Measurements from ENCODE around the gene PEAR1.
"Not testable (repeated sequence)": the region's sequence is repeated elsewhere in the genome, so short reads cannot be mapped to it uniquely, and the experiment has no call there.

Gene PEAR1

GRCh38 chr1:156924478-156925153 is 31.1 kb downstream of the PEAR1 start:
- TF ChIP-seq CTCF (IDR thresholded peaks at IDR 0.05; ENCODE audit: control extremely low read depth, extremely low read depth, low read depth, missing control alignments): no peak
- ChIA-PET CTCF (interaction anchor here (1.1 to 3.2 kb wide), 3 partner anchors 14 to 65 kb away, joined by 3 to 13 read pairs (median 7); partner anchors contain the start of gene NTRK1), POLR2A (no interaction called here)
- DNase-seq (ENCODE audit: extremely low spot score): no peak

GRCh38 chr1:156925154-156926010 is 31.9 kb downstream of the PEAR1 start:
- no peak for DNase-seq (ENCODE audit: extremely low spot score)
- ChIA-PET POLR2A (no interaction called here), CTCF (interaction anchor here (1.1 to 3.8 kb wide), 6 partner anchors 13 to 237 kb away, joined by 3 to 20 read pairs (median 5); partner anchors contain the start of genes NTRK1 and PEAR1)
- no peak for TF ChIP-seq CTCF (IDR thresholded peaks at IDR 0.05; ENCODE audit: control extremely low read depth, extremely low read depth, low read depth, missing control alignments)

GRCh38 chr1:156926175-156926574 is 32.7 kb downstream of the PEAR1 start:
- TF ChIP-seq CTCF (IDR thresholded peaks at IDR 0.05; ENCODE audit: control extremely low read depth, extremely low read depth, low read depth, missing control alignments): no peak
- POLR2A ChIA-PET: no interaction called here
- CTCF ChIA-PET: interaction anchor here (1.0 to 3.8 kb wide), 5 partner anchors 12 to 237 kb away, joined by 3 to 20 read pairs (median 4); partner anchors contain the start of gene PEAR1
- DNase-seq (ENCODE audit: extremely low spot score): no peak

GRCh38 chr1:156926695-156927094 is 33.2 kb downstream of the PEAR1 start:
- DNase-seq (ENCODE audit: extremely low spot score); POLR2A ChIA-PET: not testable (repeated sequence)
- CTCF ChIA-PET: interaction anchor here (0.7 to 3.8 kb wide), 9 partner anchors 10 to 238 kb away, joined by 3 to 20 read pairs (median 4); partner anchors contain the start of gene PEAR1

- ChIA-PET CTCF (interaction anchor here (0.7 to 3.8 kb wide), 24 partner anchors 10 to 299 kb away, joined by 3 to 20 read pairs (median 3); partner anchors contain the start of genes NTRK1 and PEAR1), POLR2A (no interaction called here)
- peak; percentile 67 for TF ChIP-seq CTCF (IDR thresholded peaks at IDR 0.05; ENCODE audit: control extremely low read depth, extremely low read depth, low read depth, missing control alignments)
- peak; percentile 65 for DNase-seq (ENCODE audit: extremely low spot score)
Observed at GRCh38 chr1:156927215-156928042, 33.9 kb downstream of the PEAR1 start.

GRCh38 chr1:156928043-156928602 is 34.6 kb downstream of the PEAR1 start:
- ChIA-PET CTCF (interaction anchor here (0.7 to 3.8 kb wide), 20 partner anchors 9 to 300 kb away, joined by 3 to 20 read pairs (median 4); partner anchors contain the start of genes NTRK1 and PEAR1), POLR2A (interaction anchor here (0.7 kb wide), 1 partner anchor 24 kb away, joined by 4 read pairs; no protein-coding TSS in a partner anchor)
- DNase-seq (ENCODE audit: extremely low spot score): no peak

More at GRCh38 chr1:156928043-156928602, 34.6 kb downstream of the PEAR1 start:
- TF ChIP-seq CTCF (IDR thresholded peaks at IDR 0.05; ENCODE audit: control extremely low read depth, extremely low read depth, low read depth, missing control alignments): no peak

Measured in GM10248 (cell line).